Measurements from ENCODE around the gene CALCOCO1. TPM values are rescaled to one million over a fixed set of nuclear protein-coding genes. Genes with fewer than 3 reads are reported as not detected.

Gene CALCOCO1
- polyA plus RNA-seq, 2 donors, result 49.7 to 72.7 TPM

GRCh38 chr12:53752621-53753020 lies 25.4 kb upstream of the CALCOCO1 start:
- WGBS, 2 donors, result 92 to 97% methylated on average over 3 of the region's 3 CpGs

GRCh38 chr12:53752192-53752601 lies 24.9 kb upstream of the CALCOCO1 start:
- H3K27me3 ChIP-seq (ENCODE audit: control insufficient read depth in 1 of 2, insufficient read depth in 2 of 2, low read length in 2 of 2), result peaks cover 0 to 3% of the 10 kb centered on the region in 2 donors
- H3K9me3 ChIP-seq (ENCODE audit: control insufficient read depth in 2 of 2, insufficient read depth in 1 of 2, low read depth in 1 of 2, low read length in 1 of 2), result no peaks in the 10 kb centered on the region
- H3K4me3 ChIP-seq (ENCODE audit: low read depth in 1 of 2, low read length in 2 of 2), result no peak overlapping the region
- WGBS, 2 donors, result 59% methylated on average over 13 of the region's 13 CpGs
- H3K36me3 ChIP-seq (ENCODE audit: control insufficient read depth in 2 of 2, insufficient read depth in 2 of 2, low read length in 1 of 2), result no peaks in the 10 kb centered on the region
- H3K4me1 ChIP-seq (ENCODE audit: control insufficient read depth in 2 of 2, insufficient read depth in 2 of 2, low read length in 1 of 2), result peaks cover 6 to 7% of the 10 kb centered on the region in 2 donors
- no peak overlapping the region for H3K27ac ChIP-seq (ENCODE audit: low read depth in 2 of 2, low read length in 1 of 2)

More at GRCh38 chr12:53752621-53753020, 25.4 kb upstream of the CALCOCO1 start:
- no peak overlapping the region for H3K4me3 ChIP-seq (ENCODE audit: low read depth in 1 of 2, low read length in 2 of 2)
- H3K9me3 ChIP-seq (ENCODE audit: control insufficient read depth in 2 of 2, insufficient read depth in 1 of 2, low read depth in 1 of 2, low read length in 1 of 2), result no peaks in the 10 kb centered on the region
- H3K36me3 ChIP-seq (ENCODE audit: control insufficient read depth in 2 of 2, insufficient read depth in 2 of 2, low read length in 1 of 2), result no peaks in the 10 kb centered on the region
- H3K27me3 ChIP-seq (ENCODE audit: control insufficient read depth in 1 of 2, insufficient read depth in 2 of 2, low read length in 2 of 2), result peaks cover 0 to 3% of the 10 kb centered on the region in 2 donors
- H3K4me1 ChIP-seq (ENCODE audit: control insufficient read depth in 2 of 2, insufficient read depth in 2 of 2, low read length in 1 of 2), result peaks cover 6 to 7% of the 10 kb centered on the region in 2 donors
- no peak overlapping the region for H3K27ac ChIP-seq (ENCODE audit: low read depth in 2 of 2, low read length in 1 of 2)

- Histone ChIP-seq H3K36me3 (ENCODE audit: control insufficient read depth in 2 of 2, insufficient read depth in 2 of 2, low read length in 1 of 2) (no peaks in the 10 kb centered on the region), H3K9me3 (ENCODE audit: control insufficient read depth in 2 of 2, insufficient read depth in 1 of 2, low read depth in 1 of 2, low read length in 1 of 2) (no peaks in the 10 kb centered on the region), H3K4me3 (ENCODE audit: low read depth in 1 of 2, low read length in 2 of 2) (peak within 1 kb of the TSS; percentile 26 to 49), H3K4me1 (ENCODE audit: control insufficient read depth in 2 of 2, insufficient read depth in 2 of 2, low read length in 1 of 2) (peaks cover 3 to 7% of the 10 kb centered on the region in 2 donors), H3K27ac (ENCODE audit: low read depth in 2 of 2, low read length in 1 of 2) (no peak within 1 kb of the TSS), H3K27me3 (ENCODE audit: control insufficient read depth in 1 of 2, insufficient read depth in 2 of 2, low read length in 2 of 2) (peaks cover 0 to 3% of the 10 kb centered on the region in 2 donors)
- 4 to 5% methylated on average over 71 to 76 of the region's 76 CpGs for WGBS, 2 donors
Measured at GRCh38 chr12:53751336-53752191, 24.3 kb upstream of the CALCOCO1 start, which contains the start of gene CISTR. TSS of gene CISTR (minus strand) at chr12:53751979.

- 5 to 7% methylated on average over 31 to 36 of the region's 36 CpGs for WGBS, 2 donors
- Histone ChIP-seq H3K4me3 (ENCODE audit: low read depth in 1 of 2, low read length in 2 of 2) (peak overlapping the region; percentile 26 to 49), H3K4me1 (ENCODE audit: control insufficient read depth in 2 of 2, insufficient read depth in 2 of 2, low read length in 1 of 2) (peaks cover 3 to 7% of the 10 kb centered on the region in 2 donors), H3K27ac (ENCODE audit: low read depth in 2 of 2, low read length in 1 of 2) (no peak overlapping the region), H3K36me3 (ENCODE audit: control insufficient read depth in 2 of 2, insufficient read depth in 2 of 2, low read length in 1 of 2) (no peaks in the 10 kb centered on the region), H3K27me3 (ENCODE audit: control insufficient read depth in 1 of 2, insufficient read depth in 2 of 2, low read length in 2 of 2) (peaks cover 0 to 3% of the 10 kb centered on the region in 2 donors), H3K9me3 (ENCODE audit: control insufficient read depth in 2 of 2, insufficient read depth in 1 of 2, low read depth in 1 of 2, low read length in 1 of 2) (no peaks in the 10 kb centered on the region)
Measured at GRCh38 chr12:53750812-53751335, 23.6 kb upstream of the CALCOCO1 start.

GRCh38 chr12:53749986-53750811 lies 22.9 kb upstream of the CALCOCO1 start:
- Histone ChIP-seq H3K27ac (ENCODE audit: low read depth in 2 of 2, low read length in 1 of 2) (no peak overlapping the region), H3K27me3 (ENCODE audit: control insufficient read depth in 1 of 2, insufficient read depth in 2 of 2, low read length in 2 of 2) (peaks cover 0 to 3% of the 10 kb centered on the region in 2 donors), H3K4me3 (ENCODE audit: low read depth in 1 of 2, low read length in 2 of 2) (peak overlapping the region in 1 of 2 donors; percentile 49), H3K4me1 (ENCODE audit: control insufficient read depth in 2 of 2, insufficient read depth in 2 of 2, low read length in 1 of 2) (peaks cover 3 to 7% of the 10 kb centered on the region in 2 donors), H3K9me3 (ENCODE audit: control insufficient read depth in 2 of 2, insufficient read depth in 1 of 2, low read depth in 1 of 2, low read length in 1 of 2) (no peaks in the 10 kb centered on the region), H3K36me3 (ENCODE audit: control insufficient read depth in 2 of 2, insufficient read depth in 2 of 2, low read length in 1 of 2) (no peaks in the 10 kb centered on the region)
- WGBS, 2 donors, result 49 to 51% methylated on average over 10 of the region's 10 CpGs

GRCh38 chr12:53748072-53748840 lies 21.0 kb upstream of the CALCOCO1 start:
- Histone ChIP-seq H3K27me3 (ENCODE audit: control insufficient read depth in 1 of 2, insufficient read depth in 2 of 2, low read length in 2 of 2) (peaks cover 0 to 3% of the 10 kb centered on the region in 2 donors), H3K9me3 (ENCODE audit: control insufficient read depth in 2 of 2, insufficient read depth in 1 of 2, low read depth in 1 of 2, low read length in 1 of 2) (no peaks in the 10 kb centered on the region), H3K36me3 (ENCODE audit: control insufficient read depth in 2 of 2, insufficient read depth in 2 of 2, low read length in 1 of 2) (no peaks in the 10 kb centered on the region), H3K4me3 (ENCODE audit: low read depth in 1 of 2, low read length in 2 of 2) (no peak overlapping the region), H3K27ac (ENCODE audit: low read depth in 2 of 2, low read length in 1 of 2) (no peak overlapping the region), H3K4me1 (ENCODE audit: control insufficient read depth in 2 of 2, insufficient read depth in 2 of 2, low read length in 1 of 2) (peaks cover 3 to 9% of the 10 kb centered on the region in 2 donors)
- 46 to 55% methylated on average over 22 of the region's 22 CpGs for WGBS, 2 donors

GRCh38 chr12:53747095-53747494 lies 19.8 kb upstream of the CALCOCO1 start:
- Histone ChIP-seq H3K4me1 (ENCODE audit: control insufficient read depth in 2 of 2, insufficient read depth in 2 of 2, low read length in 1 of 2) (peaks cover 3 to 9% of the 10 kb centered on the region in 2 donors), H3K27me3 (ENCODE audit: control insufficient read depth in 1 of 2, insufficient read depth in 2 of 2, low read length in 2 of 2) (peaks cover 0 to 3% of the 10 kb centered on the region in 2 donors)
- WGBS, 2 donors, result 28 to 33% methylated on average over 5 of the region's 5 CpGs

GRCh38 chr12:53746592-53747092 lies 19.4 kb upstream of the CALCOCO1 start:
- no peaks in the 10 kb centered on the region for H3K9me3 ChIP-seq (ENCODE audit: control insufficient read depth in 2 of 2, insufficient read depth in 1 of 2, low read depth in 1 of 2, low read length in 1 of 2)
- H3K27me3 ChIP-seq (ENCODE audit: control insufficient read depth in 1 of 2, insufficient read depth in 2 of 2, low read length in 2 of 2), result peaks cover 0 to 3% of the 10 kb centered on the region in 2 donors
- 1% methylated on average over 20 of the region's 20 CpGs for WGBS, 2 donors
- H3K36me3 ChIP-seq (ENCODE audit: control insufficient read depth in 2 of 2, insufficient read depth in 2 of 2, low read length in 1 of 2), result no peaks in the 10 kb centered on the region
- no peak overlapping the region for H3K4me3 ChIP-seq (ENCODE audit: low read depth in 1 of 2, low read length in 2 of 2)
- H3K4me1 ChIP-seq (ENCODE audit: control insufficient read depth in 2 of 2, insufficient read depth in 2 of 2, low read length in 1 of 2), result peaks cover 3 to 9% of the 10 kb centered on the region in 2 donors
- no peak overlapping the region for H3K27ac ChIP-seq (ENCODE audit: low read depth in 2 of 2, low read length in 1 of 2)

More at GRCh38 chr12:53747095-53747494, 19.8 kb upstream of the CALCOCO1 start:
- Histone ChIP-seq H3K9me3 (ENCODE audit: control insufficient read depth in 2 of 2, insufficient read depth in 1 of 2, low read depth in 1 of 2, low read length in 1 of 2) (no peaks in the 10 kb centered on the region), H3K4me3 (ENCODE audit: low read depth in 1 of 2, low read length in 2 of 2) (no peak overlapping the region), H3K27ac (ENCODE audit: low read depth in 2 of 2, low read length in 1 of 2) (no peak overlapping the region), H3K36me3 (ENCODE audit: control insufficient read depth in 2 of 2, insufficient read depth in 2 of 2, low read length in 1 of 2) (no peaks in the 10 kb centered on the region)

Measured in esophagus (tissue), 2 donors.